ENCODE measurements around the gene SLIT3.

GRCh38 chr5:169067751-169068173, 233.2 kb downstream of the SLIT3 start:
- TF ChIP-seq CTCF (IDR thresholded peaks at IDR 0.05) (no peak), POLR2A (IDR thresholded peaks at IDR 0.05) (no peak)
